Right ventricle myocardium inferior (tissue), 1 donor: Measurements from ENCODE around the gene CDC34. TPM values are rescaled to one million over a fixed set of nuclear protein-coding genes. Genes with fewer than 3 reads are reported as not detected.

ENCODE experiments used
- ATAC-seq: fragments of 200-7000 bp; cut with Tn5 transposase; one replicate; pipeline ENCODE4 v1.9.1; 2020; ENCODE audit warnings: mild to moderate bottlenecking, moderate library complexity
- DNase-seq: peaks from one replicate; pipeline ENCODE4 v3.0.0; 2021; ENCODE audit errors: missing footprints
- intact Hi-C: fragments of 100-400 bp; cut with DNase I; formaldehyde crosslinking; loops from one replicate; pipeline ENCODE4 v1.11.0; 2022
- long read RNA-seq: library from polyadenylated mRNA; unstranded; transcript quantifications from one replicate; pipeline ENCODE4 v2.0.0, GENCODE V29; 2021
- total RNA-seq: library from RNA; stranded (reverse); fragmentation: NEBNext Ultra II Directional; extraction: Animal tissue kit (Norgen Biotek cat#: 25700); gene quantifications from one replicate; pipeline ENCODE4 v1.2.1, GENCODE V29; 2021
- donor health status: DM: no; HTN: yes; CAD: no; lungs with severe emphysema.

Gene CDC34
- 109 TPM for total RNA-seq
- long read RNA-seq, transcript CDC34-201 (5 exons, 1,471 nt), result major isoform, 106 of 141 reads
- long read RNA-seq, partial matches to known transcripts, result 21 of 141 reads
- long read RNA-seq, other reads (novel, unspliced or antisense), result 9 of 141 reads

GRCh38 chr19:531753-532560 lies at the start of gene CDC34:
Gene CDC34, plus strand, starts transcription at chr19:531760. Its CDS starts 172 bp downstream, at chr19:531932.
- intact Hi-C loops, result loop anchor here (2.0 to 5.0 kb wide), 3 partner anchors 25 to 100 kb away; partner anchors contain the start of genes BSG, POLRMT and TPGS1
- no peak for DNase-seq

GRCh38 chr19:482186-483041 lies 49.1 kb upstream of the CDC34 start:
- ATAC-seq (no peak), DNase-seq (no peak)
- intact Hi-C loops, result no loop called here

More at GRCh38 chr19:531753-532560, at the start of gene CDC34:
- ATAC-seq, result peak; percentile 14

- intact Hi-C loops, result no loop called here
- no peak for ATAC-seq
- no peak for DNase-seq
Observed at GRCh38 chr19:483332-484072, 48.1 kb upstream of the CDC34 start.

- DNase-seq (no peak), ATAC-seq (no peak)
- intact Hi-C loops, result no loop called here
Observed at GRCh38 chr19:484494-484893, 47.1 kb upstream of the CDC34 start.

GRCh38 chr19:485077-485476 lies 46.5 kb upstream of the CDC34 start:
- intact Hi-C loops, result no loop called here
- ATAC-seq, result no peak
- no peak for DNase-seq

- intact Hi-C loops, result no loop called here
- ATAC-seq (no peak), DNase-seq (no peak)
Observed at GRCh38 chr19:485583-486236, 45.9 kb upstream of the CDC34 start.

GRCh38 chr19:488505-489417 lies 42.8 kb upstream of the CDC34 start:
- peak; percentile 100 for DNase-seq
- intact Hi-C loops, result loop anchor here (1.0 kb wide), 1 partner anchor 18 kb away; no protein-coding TSS in a partner anchor
- peak; percentile 97 for ATAC-seq

GRCh38 chr19:489418-490196 lies 42.0 kb upstream of the CDC34 start:
- intact Hi-C loops, result loop anchor here (1.0 kb wide), 1 partner anchor 17 kb away; no protein-coding TSS in a partner anchor
- DNase-seq, result peak; percentile 77
- peak; percentile 33 for ATAC-seq

GRCh38 chr19:491146-491741 lies 40.3 kb upstream of the CDC34 start:
- no peak for ATAC-seq
- DNase-seq, result peak; percentile 58
- intact Hi-C loops, result no loop called here

GRCh38 chr19:492091-492531 lies 39.4 kb upstream of the CDC34 start:
- no peak for DNase-seq
- ATAC-seq, result no peak
- intact Hi-C loops, result no loop called here

- ATAC-seq (no peak), DNase-seq (no peak)
- intact Hi-C loops, result no loop called here
Observed at GRCh38 chr19:493391-494170, 38.0 kb upstream of the CDC34 start.

- ATAC-seq (no peak), DNase-seq (no peak)
- intact Hi-C loops, result no loop called here
Observed at GRCh38 chr19:494171-495080, 37.1 kb upstream of the CDC34 start.

GRCh38 chr19:495081-495401 lies 36.5 kb upstream of the CDC34 start:
- intact Hi-C loops, result no loop called here
- DNase-seq (no peak), ATAC-seq (no peak)

- DNase-seq (peak; percentile 69), ATAC-seq (no peak)
- intact Hi-C loops, result no loop called here
Observed at GRCh38 chr19:495402-496111, 36.0 kb upstream of the CDC34 start.
